Upper lobe of right lung (tissue), 1 donor: ENCODE data around the gene GSTM4. TPM values are rescaled to one million over a fixed set of nuclear protein-coding genes. Genes with fewer than 3 reads are reported as not detected.

Experiments
- ATAC-seq: fragments of 200-7000 bp; cut with Tn5 transposase; one replicate; pipeline ENCODE4 v1.9.1; 2020; ENCODE audit warnings: mild to moderate bottlenecking, moderate library complexity
- DNase-seq: peaks from one replicate; pipeline ENCODE4 v3.0.0-alpha.2; 2020
- H3K27ac ChIP-seq: fragments of 200-600 bp; one replicate; pipeline ENCODE4 v1.8.0; 2022
- H3K27me3 ChIP-seq: fragments of 200-600 bp; one replicate; pipeline ENCODE4 v1.8.0; 2022; ENCODE audit warnings: mild to moderate bottlenecking
- H3K36me3 ChIP-seq: fragments of 200-600 bp; one replicate; pipeline ENCODE4 v1.8.0; 2022
- H3K4me1 ChIP-seq: fragments of 200-600 bp; one replicate; pipeline ENCODE4 v1.8.0; 2022
- H3K4me3 ChIP-seq: fragments of 200-600 bp; one replicate; pipeline ENCODE4 v1.8.0; 2022; ENCODE audit warnings: mild to moderate bottlenecking
- H3K9me3 ChIP-seq: fragments of 200-600 bp; one replicate; pipeline ENCODE4 v1.8.0; 2022
- CTCF ChIP-seq: fragments of 200-600 bp; IDR thresholded peaks from one replicate; pipeline ENCODE4 v1.8.0; 2022; ENCODE audit warnings: antibody characterized with exemption
- intact Hi-C: fragments of 100-400 bp; cut with DNase I; formaldehyde crosslinking; loops from one replicate; pipeline ENCODE4 v1.11.0; 2022
- total RNA-seq: library from RNA; stranded (reverse); fragmentation: NEBNext Ultra II Directional; extraction: Animal tissue kit (Norgen Biotek cat#: 25700); gene quantifications from one replicate; pipeline ENCODE4 v1.2.1, GENCODE V29; 2021
- donor health status: DM: no; HTN: yes; CAD: no; lungs with severe emphysema.

Gene GSTM4
- total RNA-seq, 1 donor from 2014 or later = 17.2 TPM

- no peak for ATAC-seq
- no peak overlapping the region for H3K27ac ChIP-seq
- TF ChIP-seq CTCF = no peak
- H3K36me3 ChIP-seq = peaks cover 51% of the 10 kb centered on the region
- H3K27me3 ChIP-seq = no peaks in the 10 kb centered on the region
- no peaks in the 10 kb centered on the region for H3K4me1 ChIP-seq
- H3K9me3 ChIP-seq = no peaks in the 10 kb centered on the region
- intact Hi-C loops = loop anchor here (5.0 kb wide), 1 partner anchor 84 kb away; the partner anchor contains the start of gene GNAI3
- DNase-seq = no peak
- H3K4me3 ChIP-seq = no peak overlapping the region
These were observed 24.9 kb upstream of the GSTM4 start for GRCh38 chr1:109630898-109631512.

- H3K4me1 ChIP-seq = peaks cover 5% of the 10 kb centered on the region
- H3K27me3 ChIP-seq = no peaks in the 10 kb centered on the region
- no peak overlapping the region for H3K27ac ChIP-seq
- intact Hi-C loops = loop anchor here (5.0 kb wide), 1 partner anchor 85 kb away; the partner anchor contains the start of gene GNAI3
- TF ChIP-seq CTCF = no peak
- no peak for DNase-seq
- no peak for ATAC-seq
- peaks cover 44% of the 10 kb centered on the region for H3K36me3 ChIP-seq
- H3K4me3 ChIP-seq = no peak overlapping the region
- no peaks in the 10 kb centered on the region for H3K9me3 ChIP-seq
These were observed 24.1 kb upstream of the GSTM4 start for GRCh38 chr1:109631513-109632505.

- ATAC-seq (no peak), DNase-seq (no peak)
- no peaks in the 10 kb centered on the region for H3K27me3 ChIP-seq
- intact Hi-C loops = loop anchor here (5.0 kb wide), 1 partner anchor 86 kb away; the partner anchor contains the start of gene GNAI3
- peaks cover 5% of the 10 kb centered on the region for H3K4me1 ChIP-seq
- H3K9me3 ChIP-seq = no peaks in the 10 kb centered on the region
- H3K27ac ChIP-seq = no peak overlapping the region
- peaks cover 36% of the 10 kb centered on the region for H3K36me3 ChIP-seq
- no peak for TF ChIP-seq CTCF
- no peak overlapping the region for H3K4me3 ChIP-seq
These were observed 23.1 kb upstream of the GSTM4 start for GRCh38 chr1:109632671-109633346.

GRCh38 chr1:109634292-109634691 is 21.6 kb upstream of the GSTM4 start:
- TF ChIP-seq CTCF = no peak
- Histone ChIP-seq H3K9me3 (no peaks in the 10 kb centered on the region), H3K27me3 (no peaks in the 10 kb centered on the region), H3K27ac (no peak overlapping the region), H3K4me3 (no peak overlapping the region), H3K4me1 (peaks cover 5% of the 10 kb centered on the region), H3K36me3 (peaks cover 21% of the 10 kb centered on the region)
- DNase-seq = no peak
- intact Hi-C loops = loop anchor here (5.0 kb wide), 1 partner anchor 87 kb away; the partner anchor contains the start of gene GNAI3
- ATAC-seq = no peak
